ENCODE results near the gene PIF1.
"Not testable (repeated sequence)": the region's sequence is repeated elsewhere in the genome, so short reads cannot be mapped to it uniquely, and the experiment has no call there.

The PIF1 gene

GRCh38 chr15:64808785-64809453, 16.5 kb downstream of the PIF1 start:
- DNase-seq (ENCODE audit: low spot score): no peak

DNA sequence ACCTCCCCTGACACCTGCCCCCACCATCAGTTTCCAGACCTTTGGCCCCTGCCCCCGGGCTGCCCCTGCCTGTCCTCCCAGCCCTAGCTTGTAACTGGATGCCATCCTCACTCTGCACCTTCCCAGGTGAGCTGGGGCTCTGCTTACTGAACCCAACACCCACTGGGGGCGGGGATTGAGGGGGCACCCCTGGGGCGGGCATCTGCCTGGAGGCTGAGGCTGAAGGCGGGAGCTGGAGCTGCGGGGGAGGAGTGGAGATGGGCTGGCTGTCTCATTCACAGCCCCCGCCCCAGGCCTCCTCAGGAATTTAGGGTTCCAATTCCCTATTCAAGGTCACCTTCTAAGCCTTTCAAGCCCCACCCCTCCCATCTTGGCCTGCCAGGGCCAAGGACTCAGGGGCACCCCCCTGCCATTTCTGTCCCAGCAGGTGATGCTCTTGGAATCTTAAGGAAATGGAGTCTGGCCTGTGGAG, 17.7 kb downstream of the PIF1 start:
- no peak for DNase-seq (ENCODE audit: low spot score)

DNA sequence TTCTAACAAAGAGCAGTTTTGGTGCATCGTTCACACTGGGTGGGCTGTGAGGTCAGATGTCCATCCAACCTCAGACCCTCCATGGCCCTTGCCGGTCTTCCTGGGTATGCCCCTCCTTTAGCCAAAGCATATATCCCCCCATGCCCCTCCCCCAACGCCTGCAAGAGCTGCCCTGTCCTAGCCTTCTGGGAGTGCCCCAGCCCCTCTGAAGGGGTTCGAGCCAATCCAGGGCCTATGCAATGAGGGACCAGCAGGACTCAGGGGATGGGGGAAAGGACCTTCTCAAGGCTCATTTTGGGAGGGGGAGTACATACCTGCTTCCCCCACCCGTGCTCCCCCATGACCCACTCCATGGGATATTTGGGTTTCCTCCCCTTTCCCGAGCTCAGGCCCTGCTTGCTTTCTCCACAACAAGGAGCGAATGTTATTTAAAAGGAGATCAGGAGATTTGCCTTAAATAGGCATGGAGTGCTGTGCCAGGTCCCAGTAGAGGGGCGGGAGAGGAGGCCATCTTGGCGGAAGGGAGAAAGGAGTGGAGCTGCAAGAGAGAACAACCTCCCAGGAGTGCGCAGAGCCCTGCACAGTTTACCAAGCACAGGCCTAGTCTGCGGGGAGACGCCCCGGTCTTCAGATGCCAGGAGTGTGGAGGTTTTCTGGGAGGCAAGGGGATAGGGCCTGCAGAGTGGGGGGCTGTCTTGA, 18.2 kb downstream of the PIF1 start:
- DNase-seq (ENCODE audit: low spot score): no peak

- DNase-seq (ENCODE audit: low spot score): no peak
Observed at GRCh38 chr15:64806509-64806908, 18.9 kb downstream of the PIF1 start.

DNA sequence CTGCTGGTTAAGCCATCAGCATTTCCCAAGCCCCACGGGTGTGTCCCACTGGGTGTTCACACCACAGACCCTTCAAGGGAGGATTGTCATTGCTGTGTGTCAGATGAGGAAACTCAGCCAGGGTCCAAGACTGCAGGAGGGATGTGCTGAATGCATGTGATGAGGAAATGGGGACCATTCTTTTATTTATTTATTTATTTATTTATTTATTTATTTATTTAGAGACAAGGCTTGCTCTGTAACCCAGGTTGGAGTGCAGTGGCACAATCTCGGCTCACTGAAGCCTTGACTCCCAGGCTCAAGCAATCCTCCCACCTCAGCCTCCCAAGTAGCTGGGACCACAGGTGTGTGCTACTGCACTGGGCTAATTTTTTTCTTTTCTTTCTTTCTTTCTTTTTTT, 20.8 kb downstream of the PIF1 start:
- no peak for DNase-seq (ENCODE audit: low spot score)

DNA sequence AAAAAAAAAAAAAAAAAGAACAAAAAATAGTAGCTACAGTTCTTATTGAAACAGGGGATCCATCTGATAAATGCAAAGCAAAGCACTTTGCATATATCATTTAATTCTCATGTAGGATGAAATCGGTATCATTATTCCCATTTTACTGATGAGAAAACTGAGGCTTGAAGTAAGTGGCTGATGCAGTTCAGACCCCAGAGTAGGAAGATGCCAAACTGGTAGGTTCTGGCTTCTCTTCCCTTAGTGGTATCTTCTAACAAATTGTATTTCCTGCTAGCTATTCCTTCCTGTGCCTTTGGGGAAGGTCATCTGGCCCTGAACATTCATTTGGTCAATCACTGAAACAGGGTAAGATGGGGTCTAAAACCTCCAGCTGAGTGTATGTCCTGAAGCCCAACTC, 21.9 kb downstream of the PIF1 start:
- DNase-seq (ENCODE audit: low spot score): no peak

- no peak for DNase-seq (ENCODE audit: low spot score)
Observed at GRCh38 chr15:64800476-64800875, 25.0 kb downstream of the PIF1 start.

- DNase-seq (ENCODE audit: low spot score): not testable (repeated sequence)
Observed at GRCh38 chr15:64798905-64799304, 26.5 kb downstream of the PIF1 start.

DNA sequence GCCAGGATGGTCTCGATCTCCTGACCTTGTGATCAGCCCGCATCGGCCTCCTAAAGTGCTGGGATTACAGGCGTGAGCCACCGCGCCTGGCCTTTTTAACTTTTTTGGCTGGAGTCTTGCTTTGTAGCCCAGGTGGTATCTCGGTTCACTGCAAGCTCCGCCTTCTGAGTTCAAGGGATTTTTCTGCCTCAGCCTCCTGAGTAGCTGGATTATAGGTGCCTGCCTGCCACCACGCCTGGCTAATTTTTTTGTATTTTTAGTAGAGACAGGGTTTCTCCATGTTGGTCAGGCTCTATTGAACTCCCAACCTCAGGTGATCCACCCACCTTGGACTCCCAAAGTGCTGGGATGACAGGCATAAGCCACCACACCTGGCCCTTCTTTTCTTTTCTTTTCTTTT, 29.5 kb downstream of the PIF1 start:
- not testable (repeated sequence) for DNase-seq (ENCODE audit: low spot score)

DNA sequence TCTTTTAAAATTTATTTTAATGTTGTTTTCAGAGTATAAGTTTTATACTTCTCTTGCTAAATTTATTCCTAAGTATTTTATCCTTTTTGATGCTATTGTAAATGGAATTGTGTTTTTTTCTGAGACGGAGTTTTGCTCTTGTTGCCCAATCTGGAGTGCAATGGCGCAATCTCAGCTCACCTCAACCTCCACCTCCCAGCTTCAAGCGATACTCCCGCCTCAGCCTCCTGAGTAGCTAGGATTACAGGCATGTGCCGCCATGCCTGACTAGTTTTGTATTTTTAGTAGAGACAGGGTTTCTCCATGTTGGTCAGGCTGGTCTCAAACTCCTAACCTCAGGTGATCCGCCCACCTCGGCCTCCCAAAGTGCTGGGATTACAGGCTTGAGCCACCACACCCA, 30.1 kb downstream of the PIF1 start:
- DNase-seq (ENCODE audit: low spot score): not testable (repeated sequence)

DNA sequence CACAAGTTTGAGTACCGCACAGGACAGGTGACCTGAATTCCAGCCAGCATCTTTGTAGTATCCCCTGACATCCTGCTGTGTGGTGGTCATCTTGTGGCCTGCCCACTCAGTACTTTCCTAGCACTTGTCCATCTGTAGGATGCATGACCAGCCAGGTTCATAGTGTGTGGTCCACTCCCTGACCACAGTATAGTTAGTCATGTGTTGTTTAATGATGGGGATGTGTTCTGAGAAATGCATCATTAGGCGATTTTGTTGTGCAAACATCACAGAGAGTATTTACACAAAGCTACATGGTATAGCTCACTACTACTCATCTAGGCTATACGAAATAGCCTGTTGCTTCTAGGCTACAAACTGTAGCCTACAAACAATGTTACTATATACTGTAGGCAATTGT, 33.2 kb downstream of the PIF1 start:
- DNase-seq (ENCODE audit: low spot score): no peak

DNA sequence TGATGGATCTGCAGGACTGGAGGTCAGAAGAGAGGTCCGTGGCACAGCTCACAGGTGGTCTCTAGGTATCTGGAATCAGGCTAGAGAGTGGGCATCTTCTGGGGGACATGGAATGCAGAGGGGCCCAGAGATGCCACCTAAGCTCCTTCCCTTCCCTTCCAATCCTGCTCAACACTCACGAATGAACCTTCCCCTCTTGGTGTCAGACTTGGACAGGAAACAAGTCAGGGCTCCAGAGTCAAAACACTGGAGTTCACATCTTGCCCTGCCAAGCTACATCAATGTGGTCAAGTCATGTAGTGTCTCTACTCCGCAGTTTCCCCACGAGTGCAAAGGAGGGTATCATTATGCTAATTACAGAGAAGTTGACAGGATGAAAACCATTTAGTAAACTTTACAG, 34.0 kb downstream of the PIF1 start:
- DNase-seq (ENCODE audit: low spot score): no peak

- DNase-seq (ENCODE audit: low spot score): no peak
Observed at GRCh38 chr15:64783796-64784195, 41.7 kb downstream of the PIF1 start.

DNA sequence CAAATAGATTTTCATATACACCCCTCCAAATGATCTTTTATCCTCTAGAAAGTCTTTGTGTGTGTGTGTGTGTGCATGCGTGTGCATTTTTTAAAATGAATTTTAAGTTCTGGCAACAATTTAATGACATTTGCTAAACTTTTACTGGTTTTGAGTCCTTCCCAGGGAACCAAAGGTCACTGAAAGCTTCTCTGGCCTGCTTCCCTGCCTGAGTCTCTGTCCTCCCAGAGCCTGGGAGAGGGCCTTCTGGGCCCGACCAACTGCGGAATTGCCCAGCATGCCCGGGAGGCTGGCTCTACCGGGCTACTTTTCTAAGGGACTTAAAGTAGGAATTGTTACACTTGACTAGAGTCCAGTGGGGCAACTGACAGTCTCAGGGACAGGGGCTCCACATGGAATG, 42.7 kb downstream of the PIF1 start:
- no peak for DNase-seq (ENCODE audit: low spot score)

GRCh38 chr15:64781299-64781698, 44.1 kb downstream of the PIF1 start:
- no peak for DNase-seq (ENCODE audit: low spot score)

DNA sequence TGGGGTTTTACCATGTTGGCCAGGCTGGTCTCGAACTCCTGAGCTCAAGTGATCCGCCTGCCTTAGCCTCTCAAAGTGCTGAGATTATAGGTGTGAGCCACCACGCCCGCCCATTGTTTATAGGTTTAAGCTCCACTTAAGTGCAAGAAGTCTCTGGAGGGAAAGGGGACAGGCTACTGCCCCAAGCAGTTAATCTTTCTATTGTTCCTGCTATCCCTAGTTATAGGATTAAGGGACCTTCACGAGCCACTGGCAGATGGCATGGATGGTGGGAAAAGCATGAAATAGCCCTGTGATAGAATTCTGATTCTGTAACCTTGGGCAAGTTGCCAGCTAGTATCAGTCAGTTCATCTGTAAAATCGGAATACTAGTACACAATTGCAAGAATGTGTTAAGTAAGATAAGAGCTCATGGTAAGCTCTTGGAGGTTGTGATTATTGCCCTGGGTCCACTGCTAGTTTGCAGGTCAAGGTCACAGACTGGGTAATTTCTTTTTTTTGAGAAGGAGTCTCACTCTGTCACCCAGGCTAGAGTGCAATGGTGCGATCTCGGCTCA, 44.8 kb downstream of the PIF1 start:
- no peak for DNase-seq (ENCODE audit: low spot score)

GRCh38 chr15:64779630-64780029, 45.8 kb downstream of the PIF1 start:
- DNase-seq (ENCODE audit: low spot score): no peak

DNA sequence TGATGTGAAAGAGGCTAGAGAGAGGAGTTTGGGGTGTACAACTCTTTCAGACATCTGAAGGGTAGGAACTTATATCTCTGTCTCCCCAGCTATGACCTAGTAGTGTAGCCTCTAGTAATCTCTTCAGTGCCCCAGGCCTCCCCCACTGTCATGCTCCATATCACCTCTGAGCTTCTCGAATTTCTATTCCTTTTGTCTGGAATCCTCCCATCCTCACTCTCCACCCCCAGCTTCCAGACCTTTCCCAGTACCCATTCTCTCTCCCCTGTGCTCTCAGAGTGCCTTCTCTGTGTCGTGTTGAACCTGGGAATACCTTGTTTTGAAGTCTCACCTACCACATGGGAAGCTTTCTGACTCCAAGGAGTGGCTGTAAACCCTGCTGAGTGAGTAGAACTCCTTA, 46.4 kb downstream of the PIF1 start:
- no peak for DNase-seq (ENCODE audit: low spot score)

- DNase-seq (ENCODE audit: low spot score): no peak
Observed at GRCh38 chr15:64776402-64776786, 49.1 kb downstream of the PIF1 start.

DNA sequence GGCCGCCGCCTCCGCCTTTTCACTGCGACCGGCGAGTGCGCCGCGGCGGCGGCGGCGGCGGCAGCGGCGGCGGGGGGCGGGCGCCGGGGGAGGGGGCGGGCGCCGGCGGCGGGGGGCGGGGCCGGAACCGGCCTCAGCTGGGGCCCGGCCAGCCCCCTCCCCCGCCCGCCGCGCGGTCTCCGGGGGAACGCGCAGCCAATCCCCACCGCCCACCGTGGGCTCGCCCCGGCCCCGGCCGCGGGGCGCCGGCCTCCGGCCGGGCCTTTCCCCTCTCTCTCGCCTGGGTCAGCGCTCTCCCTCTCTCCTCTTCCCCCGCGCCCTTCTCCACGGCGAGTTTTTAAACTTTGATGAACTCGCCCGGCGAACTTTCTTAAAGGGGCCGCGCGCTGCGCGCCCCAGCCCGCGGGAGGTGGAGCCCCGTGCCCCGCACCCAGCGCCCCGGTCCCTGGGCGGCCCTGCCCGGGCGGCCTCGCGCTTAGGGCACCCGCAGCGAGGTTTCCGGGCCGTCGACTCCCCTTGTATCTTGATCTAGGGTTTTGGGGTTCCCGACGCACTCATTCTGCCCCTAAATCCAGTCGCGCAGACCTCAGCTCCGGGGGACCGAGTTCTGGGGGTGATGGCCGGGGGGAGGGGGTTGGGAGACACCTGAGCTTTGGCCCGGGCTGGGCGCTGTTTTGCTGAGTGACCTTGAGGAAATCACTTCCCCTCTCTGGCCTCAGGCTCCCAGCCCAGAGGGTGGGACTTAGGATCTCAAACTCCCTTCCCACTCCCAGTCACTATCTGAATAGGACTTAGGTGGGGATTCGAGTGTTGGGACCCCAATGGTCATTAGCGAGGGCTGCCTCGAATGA, 49.7 kb downstream of the PIF1 start, which contains the start of gene RBPMS2:
TSS of gene RBPMS2 (minus strand) at position 39 of the 851 bp plus-strand sequence. CDS start 270 bp downstream, outside the sequence.
- no peak for DNase-seq (ENCODE audit: low spot score)

- DNase-seq (ENCODE audit: low spot score): no peak
Observed at GRCh38 chr15:64774629-64775493, 50.6 kb downstream of the PIF1 start.
